ENCODE data around the gene PCDHA1. TPM values are rescaled to one million over a fixed set of nuclear protein-coding genes. Genes with fewer than 3 reads are reported as not detected.

The PCDHA1 gene
- polyA plus RNA-seq, 1 experiment, result 0.12 TPM

DNA sequence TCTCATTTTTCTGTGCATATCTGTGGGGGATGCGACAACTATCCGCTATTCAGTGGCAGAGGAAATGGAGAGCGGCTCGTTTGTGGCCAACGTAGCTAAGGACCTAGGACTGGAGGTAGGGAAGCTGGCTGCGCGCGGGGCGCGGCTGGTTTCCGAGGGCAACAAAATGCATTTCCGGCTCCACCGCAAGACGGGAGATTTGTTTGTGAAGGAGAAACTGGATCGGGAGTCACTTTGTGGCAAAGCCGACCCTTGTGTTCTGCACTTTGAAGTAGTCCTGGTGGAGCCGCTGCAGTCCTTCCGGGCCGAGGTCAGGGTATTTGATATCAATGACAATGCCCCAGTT lies 265.6 kb downstream of the PCDHA1 start:
- CTCF ChIA-PET, result no interaction called here
- no peaks in the 10 kb centered on the region for H3K27me3 ChIP-seq (ENCODE audit: control insufficient read depth, insufficient read depth, low read length)
- no peaks in the 10 kb centered on the region for H3K36me3 ChIP-seq (ENCODE audit: control insufficient read depth, insufficient read depth, low read length)
- POLR2A ChIA-PET, result interaction anchor here (0.6 kb wide), 1 partner anchor 17 kb away, joined by 5 read pairs; no protein-coding TSS in a partner anchor
- no peak overlapping the region for H3K4me3 ChIP-seq (ENCODE audit: low read depth, low read length)
- TF ChIP-seq, protein P1, sequence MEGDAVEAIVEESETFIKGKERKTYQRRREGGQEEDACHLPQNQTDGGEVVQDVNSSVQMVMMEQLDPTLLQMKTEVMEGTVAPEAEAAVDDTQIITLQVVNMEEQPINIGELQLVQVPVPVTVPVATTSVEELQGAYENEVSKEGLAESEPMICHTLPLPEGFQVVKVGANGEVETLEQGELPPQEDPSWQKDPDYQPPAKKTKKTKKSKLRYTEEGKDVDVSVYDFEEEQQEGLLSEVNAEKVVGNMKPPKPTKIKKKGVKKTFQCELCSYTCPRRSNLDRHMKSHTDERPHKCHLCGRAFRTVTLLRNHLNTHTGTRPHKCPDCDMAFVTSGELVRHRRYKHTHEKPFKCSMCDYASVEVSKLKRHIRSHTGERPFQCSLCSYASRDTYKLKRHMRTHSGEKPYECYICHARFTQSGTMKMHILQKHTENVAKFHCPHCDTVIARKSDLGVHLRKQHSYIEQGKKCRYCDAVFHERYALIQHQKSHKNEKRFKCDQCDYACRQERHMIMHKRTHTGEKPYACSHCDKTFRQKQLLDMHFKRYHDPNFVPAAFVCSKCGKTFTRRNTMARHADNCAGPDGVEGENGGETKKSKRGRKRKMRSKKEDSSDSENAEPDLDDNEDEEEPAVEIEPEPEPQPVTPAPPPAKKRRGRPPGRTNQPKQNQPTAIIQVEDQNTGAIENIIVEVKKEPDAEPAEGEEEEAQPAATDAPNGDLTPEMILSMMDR (IDR thresholded peaks at IDR 0.05; ENCODE audit: insufficient read depth, low read depth, low read length), result no peak
- DNase-seq (ENCODE audit: low read depth), result no peak

Small RNA genes within 50 kb of the gene (small RNA-seq; reads per million reads assigned to genes)
- gene AC010223.1 (ENCODE audit: insufficient read length, low read depth, low replicate concordance), result not detected

Other genes starting within 250 kb of the PCDHA1 start
- gene EIF4EBP3, start 238.5 kb upstream of the PCDHA1 start, polyA plus RNA-seq (2011; rRNA removed), result 5.5 and 7.9 TPM in 2 replicates
- 46.2 and 51.1 TPM in 2 replicates for gene SRA1, start 228.7 kb upstream of the PCDHA1 start, polyA plus RNA-seq (2011; rRNA removed)
- gene APBB3, start 221.5 kb upstream of the PCDHA1 start, polyA plus RNA-seq (2011; rRNA removed), result 15.2 and 24.3 TPM in 2 replicates
- 70.2 and 101 TPM in 2 replicates for gene SLC35A4, start 221.3 kb upstream of the PCDHA1 start, polyA plus RNA-seq (2011; rRNA removed)
- gene CD14, start 153.0 kb upstream of the PCDHA1 start, polyA plus RNA-seq (2011; rRNA removed), result 0.69 and 1.9 TPM in 2 replicates
- 4.8 and 7.5 TPM in 2 replicates for gene TMCO6, start 146.7 kb upstream of the PCDHA1 start, polyA plus RNA-seq (2011; rRNA removed)
- 96.8 and 102 TPM in 2 replicates for gene NDUFA2, start 138.5 kb upstream of the PCDHA1 start, polyA plus RNA-seq (2011; rRNA removed)
- 71.8 and 105 TPM in 2 replicates for gene IK, start 138.3 kb upstream of the PCDHA1 start, polyA plus RNA-seq (2011; rRNA removed)
- gene WDR55, start 121.2 kb upstream of the PCDHA1 start, polyA plus RNA-seq (2011; rRNA removed), result 12.7 and 17.9 TPM in 2 replicates
- gene DND1, start 112.6 kb upstream of the PCDHA1 start, polyA plus RNA-seq (2011; rRNA removed), result 0.21 and 0.36 TPM in 2 replicates
- 76.3 and 80.6 TPM in 2 replicates for gene HARS1, start 94.8 kb upstream of the PCDHA1 start, polyA plus RNA-seq (2011; rRNA removed)
- gene HARS2, start 94.7 kb upstream of the PCDHA1 start, polyA plus RNA-seq (2011; rRNA removed), result 22.3 and 30.7 TPM in 2 replicates
- 23.4 and 49.5 TPM in 2 replicates for gene ZMAT2, start 85.7 kb upstream of the PCDHA1 start, polyA plus RNA-seq (2011; rRNA removed)
- 0.02 TPM in 1 of 2 replicates, not detected in the other for gene PCDHA2, start 8.7 kb downstream of the PCDHA1 start, polyA plus RNA-seq (2011; rRNA removed)
- gene PCDHA3, start 14.9 kb downstream of the PCDHA1 start, polyA plus RNA-seq (2011; rRNA removed), result 0.16 and 0.21 TPM in 2 replicates
- gene PCDHA4, start 20.9 kb downstream of the PCDHA1 start, polyA plus RNA-seq (2011; rRNA removed), result 0.22 and 0.25 TPM in 2 replicates
- gene PCDHA5, start 35.5 kb downstream of the PCDHA1 start, polyA plus RNA-seq (2011; rRNA removed), result not detected in 2 replicates
- gene PCDHA6, start 41.8 kb downstream of the PCDHA1 start, polyA plus RNA-seq (2011; rRNA removed), result 0.02 and 0.09 TPM in 2 replicates
- 0.44 TPM in 2 replicates for gene PCDHA7, start 48.1 kb downstream of the PCDHA1 start, polyA plus RNA-seq (2011; rRNA removed)
- 0.01 and 0.02 TPM in 2 replicates for gene PCDHA8, start 55.0 kb downstream of the PCDHA1 start, polyA plus RNA-seq (2011; rRNA removed)
- gene PCDHA9, start 62.2 kb downstream of the PCDHA1 start, polyA plus RNA-seq (2011; rRNA removed), result 0.01 and 0.06 TPM in 2 replicates
- gene PCDHA10, start 69.8 kb downstream of the PCDHA1 start, polyA plus RNA-seq (2011; rRNA removed), result 0.02 TPM in 2 replicates
- not detected in 2 replicates for gene PCDHA11, start 82.8 kb downstream of the PCDHA1 start, polyA plus RNA-seq (2011; rRNA removed)
- gene PCDHA12, start 89.2 kb downstream of the PCDHA1 start, polyA plus RNA-seq (2011; rRNA removed), result not detected in 2 replicates
- not detected in 2 replicates for gene PCDHA13, start 96.0 kb downstream of the PCDHA1 start, polyA plus RNA-seq (2011; rRNA removed)
- gene PCDHAC1, start 140.2 kb downstream of the PCDHA1 start, polyA plus RNA-seq (2011; rRNA removed), result 0.02 TPM in 1 of 2 replicates, not detected in the other
- gene PCDHAC2, start 180.3 kb downstream of the PCDHA1 start, polyA plus RNA-seq (2011; rRNA removed), result 0.06 TPM in 1 of 2 replicates, not detected in the other

Data from BJ (cell line).